LNCAP (cell line): Measurements from ENCODE around the gene NDUFB2.

Source experiments
- TF ChIP-seq, protein P1 (sequence below): fragments of 450-650 bp; IDR thresholded peaks from 2 replicates; pipeline ENCODE4 v1.5.1; 2017; ENCODE audit warnings: mild to moderate bottlenecking

The NDUFB2 gene

DNA sequence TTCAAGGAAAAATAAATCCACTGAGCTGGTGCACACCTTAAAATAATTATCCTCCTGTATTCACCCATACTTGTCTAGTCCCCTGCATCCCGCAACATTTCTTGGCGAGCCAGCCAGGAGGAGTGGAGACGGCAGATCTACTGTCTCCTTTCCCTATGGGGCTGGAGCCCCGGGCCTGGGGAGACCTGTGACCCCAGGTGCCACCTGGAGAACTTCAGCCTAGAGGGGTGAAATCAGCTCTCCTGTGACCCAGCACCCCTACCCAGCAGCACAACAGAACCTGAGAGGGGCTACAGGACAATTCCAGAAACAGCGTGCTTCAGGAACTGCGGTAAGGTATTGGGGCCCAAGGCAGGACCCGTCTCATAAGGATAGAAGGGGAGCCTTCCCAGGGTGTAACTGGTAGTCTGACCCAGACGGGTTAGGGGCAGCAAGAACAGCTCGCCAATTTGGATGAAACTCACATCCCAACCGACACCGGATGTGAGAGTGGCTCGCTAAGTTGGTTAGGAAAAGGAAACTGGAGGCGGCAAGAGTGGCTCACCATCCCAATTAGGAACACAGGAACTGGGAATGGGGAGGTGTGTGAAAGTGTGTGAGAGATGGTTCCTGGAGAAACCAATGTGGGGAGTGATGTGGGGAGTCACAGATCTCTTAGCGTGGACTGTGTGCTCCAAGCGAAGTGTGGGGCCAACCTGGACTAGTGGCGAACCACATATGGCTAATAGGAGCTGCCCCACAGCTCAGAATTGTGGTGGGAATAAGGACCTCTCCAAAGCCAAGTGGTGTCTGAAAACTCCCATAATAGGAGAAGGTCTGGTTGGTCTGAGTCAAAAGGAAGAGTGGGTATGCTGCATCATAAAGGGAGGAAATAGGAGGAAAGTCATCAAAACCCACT lies 40.7 kb upstream of the NDUFB2 start:
- TF ChIP-seq, protein P1, sequence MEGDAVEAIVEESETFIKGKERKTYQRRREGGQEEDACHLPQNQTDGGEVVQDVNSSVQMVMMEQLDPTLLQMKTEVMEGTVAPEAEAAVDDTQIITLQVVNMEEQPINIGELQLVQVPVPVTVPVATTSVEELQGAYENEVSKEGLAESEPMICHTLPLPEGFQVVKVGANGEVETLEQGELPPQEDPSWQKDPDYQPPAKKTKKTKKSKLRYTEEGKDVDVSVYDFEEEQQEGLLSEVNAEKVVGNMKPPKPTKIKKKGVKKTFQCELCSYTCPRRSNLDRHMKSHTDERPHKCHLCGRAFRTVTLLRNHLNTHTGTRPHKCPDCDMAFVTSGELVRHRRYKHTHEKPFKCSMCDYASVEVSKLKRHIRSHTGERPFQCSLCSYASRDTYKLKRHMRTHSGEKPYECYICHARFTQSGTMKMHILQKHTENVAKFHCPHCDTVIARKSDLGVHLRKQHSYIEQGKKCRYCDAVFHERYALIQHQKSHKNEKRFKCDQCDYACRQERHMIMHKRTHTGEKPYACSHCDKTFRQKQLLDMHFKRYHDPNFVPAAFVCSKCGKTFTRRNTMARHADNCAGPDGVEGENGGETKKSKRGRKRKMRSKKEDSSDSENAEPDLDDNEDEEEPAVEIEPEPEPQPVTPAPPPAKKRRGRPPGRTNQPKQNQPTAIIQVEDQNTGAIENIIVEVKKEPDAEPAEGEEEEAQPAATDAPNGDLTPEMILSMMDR = no peak

DNA sequence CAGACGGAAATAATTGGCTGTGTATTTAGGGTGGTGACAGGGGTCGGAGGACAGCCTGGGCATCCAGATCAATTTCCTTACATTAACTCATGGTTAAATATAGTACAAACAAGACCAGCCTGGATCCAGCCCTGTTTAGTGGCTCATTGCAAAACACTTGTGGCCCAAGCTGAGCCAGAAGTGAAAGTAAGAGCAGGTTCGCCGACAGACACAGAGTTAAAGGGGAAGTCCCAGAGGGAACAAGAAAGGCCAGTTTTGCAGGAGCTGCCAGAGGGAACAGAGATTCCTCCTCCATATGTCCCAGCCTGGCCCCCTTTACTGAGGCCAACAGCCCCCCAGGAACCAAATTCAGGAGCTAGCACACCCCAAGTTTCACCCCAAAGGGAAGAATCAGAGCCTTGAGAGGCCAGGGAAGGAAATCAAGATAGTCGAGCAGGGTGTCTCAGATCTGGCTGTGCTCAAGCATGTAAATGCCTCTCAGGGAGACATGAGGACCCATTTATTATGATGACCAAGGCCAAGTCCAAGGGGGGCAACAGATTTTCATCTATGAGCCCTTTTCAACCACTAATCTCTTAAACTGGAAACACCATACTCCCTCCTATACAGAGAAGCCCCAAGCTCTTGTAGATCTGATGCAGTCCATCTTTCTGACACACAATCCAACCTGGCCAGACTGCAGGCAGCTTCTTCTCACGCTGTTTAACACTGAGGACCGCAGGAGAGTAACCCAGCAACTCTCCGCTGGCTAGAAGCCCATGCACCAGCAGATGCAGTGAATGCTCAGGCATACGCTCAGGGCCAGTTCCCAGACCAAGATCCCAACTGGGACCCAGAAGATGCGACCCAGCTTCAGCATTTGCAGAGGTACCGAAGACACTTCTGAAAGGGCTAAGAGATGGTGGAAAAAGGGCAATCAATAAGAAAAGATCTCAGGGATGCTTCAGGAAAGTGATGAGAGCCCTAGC lies 39.7 kb upstream of the NDUFB2 start:
- TF ChIP-seq, protein P1 = no peak

DNA sequence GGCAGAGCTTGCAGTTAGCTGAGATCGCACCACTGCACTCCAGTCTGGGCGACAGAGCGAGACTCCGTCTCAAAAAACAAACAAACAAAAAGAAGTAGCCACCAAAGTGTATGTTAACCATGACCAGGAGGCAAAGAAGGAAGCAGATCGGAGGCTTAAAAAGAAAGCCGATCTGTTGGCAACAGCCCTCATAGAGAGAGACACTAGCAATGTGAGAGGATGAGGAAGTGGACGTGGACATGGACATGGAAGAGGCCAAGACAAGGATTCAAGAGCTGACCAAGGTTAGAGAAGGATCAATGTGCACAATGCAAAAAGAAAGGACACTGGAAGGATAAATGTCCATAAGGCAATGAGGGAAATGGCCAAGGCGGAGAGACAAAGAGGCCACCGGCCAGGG lies 38.6 kb upstream of the NDUFB2 start:
- TF ChIP-seq, protein P1 = no peak

DNA sequence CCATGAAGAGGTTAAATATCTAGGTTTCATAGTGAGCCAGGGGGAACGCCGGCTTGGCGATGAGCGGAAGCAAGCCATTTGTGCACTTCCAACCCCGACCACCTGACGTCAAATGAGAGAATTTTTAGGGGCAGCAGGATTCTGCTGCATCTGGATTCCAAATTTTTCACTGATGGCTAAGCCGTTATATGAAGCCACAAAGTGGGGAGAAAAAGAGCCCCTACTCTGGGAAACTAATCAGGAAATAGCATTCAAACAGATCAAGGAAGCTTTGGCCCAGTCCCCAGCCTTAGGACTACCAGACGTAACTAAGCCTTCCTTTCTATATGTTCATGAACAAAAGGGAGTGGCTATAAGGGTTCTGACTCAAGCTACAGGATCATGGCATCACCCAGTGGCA lies 36.7 kb upstream of the NDUFB2 start:
- TF ChIP-seq, protein P1 = no peak

DNA sequence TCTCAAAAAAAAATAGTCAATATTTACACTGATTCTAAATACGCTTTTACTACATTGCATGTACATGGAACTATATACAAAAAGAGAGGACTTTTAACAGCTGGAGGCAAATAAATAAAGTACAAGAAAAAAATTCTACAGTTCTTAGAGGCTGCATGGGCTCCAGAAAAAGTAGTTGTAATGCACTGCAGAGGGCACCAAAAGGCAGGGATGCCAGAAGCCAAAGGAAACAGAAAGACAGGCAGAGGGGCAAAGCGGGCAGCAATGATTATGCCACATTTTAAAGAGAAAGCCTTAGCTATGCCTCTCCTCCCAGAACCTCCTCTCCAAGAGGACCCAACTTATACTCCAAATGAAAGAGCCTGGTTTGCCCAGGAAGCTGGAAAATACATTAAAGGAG lies 35.4 kb upstream of the NDUFB2 start:
- TF ChIP-seq, protein P1 = no peak

- TF ChIP-seq, protein P1 = no peak
Observed at GRCh38 chr7:140667476-140667875, 29.0 kb upstream of the NDUFB2 start.

DNA sequence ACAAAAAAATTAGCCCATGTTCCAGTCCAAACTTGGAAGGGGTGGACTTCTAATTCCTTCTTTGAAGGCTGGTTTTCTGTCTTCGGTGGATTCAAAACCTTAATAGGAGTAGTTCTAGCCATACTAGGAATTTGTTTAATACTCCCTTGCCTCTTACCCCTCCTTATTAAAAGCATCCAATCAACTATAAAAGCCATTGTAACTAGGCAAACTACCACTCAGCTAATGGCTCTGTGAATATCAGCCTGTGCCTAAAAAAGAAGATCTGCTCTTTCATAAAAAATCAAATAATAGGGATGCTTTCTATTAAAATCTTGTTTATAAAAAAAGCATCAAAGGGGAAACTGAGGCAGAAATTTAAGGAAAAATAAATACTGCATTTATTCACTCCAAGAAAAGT lies 27.9 kb upstream of the NDUFB2 start:
- TF ChIP-seq, protein P1 = no peak
